NT2/D1 (cell line): ENCODE data around the gene ROBO1.

Experiments used
- SUZ12 ChIP-seq: IDR thresholded peaks from 2 replicates; pipeline ENCODE4 v1.6.1; 2011; ENCODE audit not compliant: insufficient read length, insufficient read depth; ENCODE audit errors: extremely low read depth
- YY1 ChIP-seq: IDR thresholded peaks from 2 replicates; pipeline ENCODE4 v1.6.1; 2011; ENCODE audit not compliant: insufficient read length, insufficient read depth

- TF ChIP-seq YY1 (no peak), SUZ12 (no peak)
These were observed 738.9 kb downstream of the ROBO1 start for GRCh38 chr3:79028916-79029315.
